WTC11 (cell line): ENCODE results near the gene FZR1. TPM values are rescaled to one million over a fixed set of nuclear protein-coding genes. Genes with fewer than 3 reads are reported as not detected.

ENCODE experiments used
- ATAC-seq: fragments of 200-7000 bp; cut with Tn5 transposase; 2 replicates; pipeline ENCODE4 v1.10.0; 2021; ENCODE audit warnings: mild to moderate bottlenecking, moderate library complexity
- CTCF ChIA-PET: fragments of 300-600 bp; sonication (Branson Sonifier 250); formaldehyde crosslinking; loops from one replicate; lab custom pipeline; 2021; ENCODE audit warnings: antibody characterized with exemption; lab: Charles Lee
- POLR2A ChIA-PET: fragments of 350-600 bp; sonication (Branson Sonifier 250); formaldehyde crosslinking; loops from one replicate; lab custom pipeline; 2021; ENCODE audit warnings: antibody characterized with exemption; lab: Charles Lee
- DNase-seq: peaks from one replicate; pipeline ENCODE4 v3.0.0; 2021; ENCODE audit warnings: low spot score
- H3K27ac Mint-ChIP-seq: 2 replicates; pipeline ENCODE4 v1.8.0; 2021; ENCODE audit warnings: mixed read lengths
- H3K27me3 Mint-ChIP-seq: 2 replicates; pipeline ENCODE4 v1.8.0; 2021; ENCODE audit warnings: low read depth, mild to moderate bottlenecking, moderate library complexity, mixed read lengths
- H3K36me3 Mint-ChIP-seq: 2 replicates; pipeline ENCODE4 v1.8.0; 2021; ENCODE audit warnings: mixed read lengths
- H3K4me1 Mint-ChIP-seq: 2 replicates; pipeline ENCODE4 v1.8.0; 2022; ENCODE audit warnings: mixed read lengths
- H3K4me3 Mint-ChIP-seq: 2 replicates; pipeline ENCODE4 v1.8.0; 2021; ENCODE audit warnings: mild to moderate bottlenecking, moderate library complexity, mixed read lengths
- H3K9me3 Mint-ChIP-seq: 2 replicates; pipeline ENCODE4 v1.8.0; 2021; ENCODE audit warnings: mixed read lengths
- ATF2 ChIP-seq: sonication (generic); formaldehyde crosslinking; IDR thresholded peaks from 2 replicates; pipeline ENCODE4 v1.8.1; 2022; ENCODE audit warnings: low read depth, missing genetic modification reagents, borderline replicate concordance
- CTCF ChIP-seq: fragments of 200-600 bp; IDR thresholded peaks from 2 replicates; pipeline ENCODE4 v1.8.0; 2022; ENCODE audit warnings: antibody characterized with exemption
- ELF4 ChIP-seq: sonication (generic); formaldehyde crosslinking; IDR thresholded peaks from 2 replicates; pipeline ENCODE4 v1.8.1; 2022; ENCODE audit warnings: low read depth, mild to moderate bottlenecking, moderate library complexity, missing genetic modification reagents
- ERG ChIP-seq: fragments of 250-450 bp; sonication (Bioruptor Pico); IDR thresholded peaks from 2 replicates; pipeline ENCODE4 v1.8.0; 2021; ENCODE audit warnings: mild to moderate bottlenecking
- ESRRA ChIP-seq: sonication (generic); formaldehyde crosslinking; IDR thresholded peaks from 2 replicates; pipeline ENCODE4 v1.8.1; 2022; ENCODE audit warnings: mild to moderate bottlenecking, missing genetic modification reagents, borderline replicate concordance
- GABPB1 ChIP-seq: sonication (generic); formaldehyde crosslinking; IDR thresholded peaks from 2 replicates; pipeline ENCODE4 v1.8.1; 2023; ENCODE audit warnings: mild to moderate bottlenecking, missing genetic modification reagents
- GTF2I ChIP-seq: fragments of 250-450 bp; sonication (Bioruptor Pico); conservative IDR thresholded peaks from 2 replicates; pipeline ENCODE4 v1.4.0; 2021; ENCODE audit warnings: mild to moderate bottlenecking
- KAT7 ChIP-seq: sonication (generic); formaldehyde crosslinking; IDR thresholded peaks from 2 replicates; pipeline ENCODE4 v1.8.1; 2023; ENCODE audit warnings: missing genetic modification reagents, mild to moderate bottlenecking, borderline replicate concordance
- MYBL2 ChIP-seq: sonication (generic); formaldehyde crosslinking; IDR thresholded peaks from 2 replicates; pipeline ENCODE4 v1.8.1; 2023; ENCODE audit warnings: mild to moderate bottlenecking, moderate library complexity, missing genetic modification reagents
- NFYB ChIP-seq: sonication (generic); formaldehyde crosslinking; conservative IDR thresholded peaks from 2 replicates; pipeline ENCODE4 v1.8.0; 2022; ENCODE audit warnings: low read depth, missing genetic modification reagents
- NR1H2 ChIP-seq: sonication (generic); formaldehyde crosslinking; IDR thresholded peaks from 2 replicates; pipeline ENCODE4 v1.9.0; 2021; ENCODE audit warnings: mild to moderate bottlenecking, moderate library complexity, missing genetic modification reagents
- NR3C1 ChIP-seq: sonication (generic); formaldehyde crosslinking; conservative IDR thresholded peaks from 2 replicates; pipeline ENCODE4 v1.8.1; 2023; ENCODE audit warnings: low read depth, mild to moderate bottlenecking, missing genetic modification reagents
- SMAD3 ChIP-seq: sonication (generic); formaldehyde crosslinking; IDR thresholded peaks from 2 replicates; pipeline ENCODE4 v1.8.0; 2022; ENCODE audit warnings: missing genetic modification reagents, mild to moderate bottlenecking, borderline replicate concordance
- ZBTB21 ChIP-seq: sonication (generic); formaldehyde crosslinking; IDR thresholded peaks from 2 replicates; pipeline ENCODE4 v1.8.1; 2023; ENCODE audit warnings: mild to moderate bottlenecking, missing genetic modification reagents, borderline replicate concordance
- ZBTB43 ChIP-seq: sonication (generic); formaldehyde crosslinking; IDR thresholded peaks from 2 replicates; pipeline ENCODE4 v1.8.1; 2023; ENCODE audit warnings: mild to moderate bottlenecking, missing genetic modification reagents
- ZMAT4 ChIP-seq: fragments of 250-450 bp; sonication (Bioruptor Pico); IDR thresholded peaks from 2 replicates; pipeline ENCODE4 v1.9.0; 2021; ENCODE audit warnings: mild to moderate bottlenecking
- ZNF121 ChIP-seq: sonication (generic); formaldehyde crosslinking; IDR thresholded peaks from 2 replicates; pipeline ENCODE4 v1.8.0; 2023; ENCODE audit warnings: missing genetic modification reagents
- ZNF425 ChIP-seq: fragments of 250-450 bp; sonication (Bioruptor Pico); conservative IDR thresholded peaks from 2 replicates; pipeline ENCODE4 v1.9.0; 2021; ENCODE audit warnings: mild to moderate bottlenecking
- ZNF671 ChIP-seq: fragments of 250-450 bp; sonication (Bioruptor Pico); IDR thresholded peaks from 2 replicates; pipeline ENCODE4 v1.8.0; 2021; ENCODE audit warnings: mild to moderate bottlenecking
- ZSCAN18 ChIP-seq: fragments of 250-450 bp; sonication (Bioruptor Pico); IDR thresholded peaks from 2 replicates; pipeline ENCODE4 v2.1.2; 2022; ENCODE audit warnings: mild to moderate bottlenecking, moderate library complexity
- total RNA-seq: library from RNA; stranded (reverse); gene quantifications from 3 replicates; pipeline ENCODE4 v1.2.3, GENCODE V29; 2021

FZR1 gene
- total RNA-seq, 1 experiment from 2014 or later, result 60.8 TPM

GRCh38 chr19:3493651-3494050 lies 12.5 kb upstream of the FZR1 start:
- H3K4me1 Mint-ChIP-seq, result no peaks in the 10 kb centered on the region
- ChIA-PET POLR2A (no interaction called here), CTCF (interaction anchor here (0.6 to 2.3 kb wide), 4 partner anchors 8 to 552 kb away, joined by 3 to 16 read pairs (median 3); partner anchors contain the start of gene SMIM44)
- no peak overlapping the region for H3K4me3 Mint-ChIP-seq
- DNase-seq, result no peak
- no peak overlapping the region; the same call in 1 of the 2 replicates for H3K27ac Mint-ChIP-seq
- TF ChIP-seq ATF2 (CRISPR knock-in tag), result no peak
- no peak for TF ChIP-seq GTF2I
- TF ChIP-seq, all 79 proteins: peak for 0
- peaks cover 31% of the 10 kb centered on the region for H3K36me3 Mint-ChIP-seq
- H3K9me3 Mint-ChIP-seq, result no peaks in the 10 kb centered on the region
- no peak; the same call in 1 of the 2 replicates for ATAC-seq
- H3K27me3 Mint-ChIP-seq, result no peaks in the 10 kb centered on the region

- Mint-ChIP-seq H3K4me3 (no peak overlapping the region), H3K27ac (no peak overlapping the region), H3K9me3 (no peaks in the 10 kb centered on the region), H3K27me3 (no peaks in the 10 kb centered on the region), H3K36me3 (peaks cover 31% of the 10 kb centered on the region), H3K4me1 (0 out of 2 replicates have a peak, but pooled peaks cover under 1% of the 10 kb centered on the region)
- POLR2A ChIA-PET, result interaction anchor here (0.6 kb wide), 1 partner anchor 9 kb away, joined by 4 read pairs; no protein-coding TSS in a partner anchor
- DNase-seq (peak; percentile 88), ATAC-seq (peak; percentile 100)
- TF ChIP-seq ZSCAN18 (CRISPR knock-in tag), result no peak
- no peak for TF ChIP-seq ZBTB43 (CRISPR knock-in tag)
- no peak for TF ChIP-seq ZMAT4
- TF ChIP-seq NFYB (CRISPR knock-in tag), result peak; percentile 85
- no peak for TF ChIP-seq NR3C1 (CRISPR knock-in tag)
- CTCF ChIA-PET, result interaction anchor here (1.0 to 2.3 kb wide), 3 partner anchors 9 to 189 kb away, joined by 3 to 16 read pairs (median 3); partner anchors contain the start of gene SMIM44
These were observed 12.1 kb upstream of the FZR1 start for GRCh38 chr19:3494051-3494450.

- no peaks in the 10 kb centered on the region for H3K9me3 Mint-ChIP-seq
- H3K27ac Mint-ChIP-seq, result no peak overlapping the region
- ChIA-PET CTCF (interaction anchor here (1.0 to 2.3 kb wide), 3 partner anchors 9 to 189 kb away, joined by 3 to 16 read pairs (median 3); partner anchors contain the start of gene SMIM44), POLR2A (interaction anchor here (0.6 kb wide), 1 partner anchor 10 kb away, joined by 4 read pairs; no protein-coding TSS in a partner anchor)
- no peaks in the 10 kb centered on the region for H3K27me3 Mint-ChIP-seq
- 0 out of 2 replicates have a peak, but pooled peaks cover 3% of the 10 kb centered on the region for H3K4me1 Mint-ChIP-seq
- no peak for TF ChIP-seq NR1H2
- no peak for TF ChIP-seq ERG
- no peak for TF ChIP-seq ESRRA (CRISPR knock-in tag)
- no peak for TF ChIP-seq ZNF671 (CRISPR knock-in tag)
- no peak for TF ChIP-seq ZNF425 (CRISPR knock-in tag)
- TF ChIP-seq MYBL2 (CRISPR knock-in tag), result no peak
- no peak for TF ChIP-seq GABPB1
- TF ChIP-seq ZBTB21 (CRISPR knock-in tag), result no peak
- TF ChIP-seq CTCF, result no peak
- no peak for TF ChIP-seq GTF2I
- no peak for TF ChIP-seq ZNF121
- TF ChIP-seq KAT7 (CRISPR knock-in tag), result no peak
- TF ChIP-seq SMAD3 (CRISPR knock-in tag), result no peak
- no peak for TF ChIP-seq ELF4 (CRISPR knock-in tag)
- H3K4me3 Mint-ChIP-seq, result no peak overlapping the region
- DNase-seq (no peak), ATAC-seq (no peak)
- H3K36me3 Mint-ChIP-seq, result peaks cover 31% of the 10 kb centered on the region
These were observed 11.6 kb upstream of the FZR1 start for GRCh38 chr19:3494559-3494958.
